Osteoblast (primary cell): ENCODE results near the gene DSC2. TPM values are rescaled to one million over a fixed set of nuclear protein-coding genes. Genes with fewer than 3 reads are reported as not detected.
"Not testable (repeated sequence)": the region's sequence is repeated elsewhere in the genome, so short reads cannot be mapped to it uniquely, and the experiment has no call there.

Experiments
- DNase-seq: peaks from one replicate; pipeline ENCODE4 v3.0.0; 2011; ENCODE audit warnings: low spot score, mixed read lengths; ENCODE audit not compliant: insufficient read length; ENCODE audit errors: missing footprints
- H2AFZ ChIP-seq: 2 replicates; pipeline ENCODE4 v1.6.0; 2011; ENCODE audit warnings: mild to moderate bottlenecking, low read length
- H3K27ac ChIP-seq: 2 replicates; pipeline ENCODE4 v1.5.1; 2011; ENCODE audit warnings: mild to moderate bottlenecking, low read depth, low read length, moderate library complexity
- H3K27me3 ChIP-seq: 2 replicates; pipeline ENCODE4 v1.6.0; 2012; ENCODE audit warnings: mild to moderate bottlenecking, control low read depth, inconsistent platforms, low read length, moderate library complexity; ENCODE audit not compliant: insufficient read depth
- H3K36me3 ChIP-seq: 2 replicates; pipeline ENCODE4 v1.5.1; 2011; ENCODE audit warnings: mild to moderate bottlenecking, low read length, control low read depth, moderate library complexity; ENCODE audit not compliant: insufficient read depth
- H3K4me1 ChIP-seq: 2 replicates; pipeline ENCODE4 v1.5.1; 2011; ENCODE audit warnings: mild to moderate bottlenecking, low read length, control low read depth, moderate library complexity; ENCODE audit not compliant: insufficient read depth
- H3K4me2 ChIP-seq: 2 replicates; pipeline ENCODE4 v1.6.0; 2011; ENCODE audit warnings: mild to moderate bottlenecking, low read length; ENCODE audit not compliant: insufficient read depth
- H3K4me3 ChIP-seq: fragments of 200-600 bp; sonication (generic); 3 replicates; pipeline ENCODE4 v1.5.1; 2012; ENCODE audit warnings: mild to moderate bottlenecking, low read length, inconsistent platforms; ENCODE audit not compliant: insufficient read depth
- H3K79me2 ChIP-seq: 2 replicates; pipeline ENCODE4 v1.6.0; 2012; ENCODE audit warnings: mild to moderate bottlenecking, low read length, control low read depth, inconsistent platforms; ENCODE audit not compliant: insufficient read depth
- H3K9me3 ChIP-seq: 2 replicates; pipeline ENCODE4 v1.5.1; 2011; ENCODE audit warnings: low read depth, low read length, control low read depth
- H4K20me1 ChIP-seq: 2 replicates; pipeline ENCODE4 v1.6.0; 2012; ENCODE audit warnings: mild to moderate bottlenecking, low read length, control low read depth; ENCODE audit not compliant: insufficient read depth
- CTCF ChIP-seq: IDR thresholded peaks from 2 replicates; pipeline ENCODE4 v1.5.1; 2011; ENCODE audit warnings: mild to moderate bottlenecking, low read depth, low read length, moderate library complexity; ENCODE audit errors: extremely low read depth
- total RNA-seq: library from RNA; depleted of rRNA; stranded (reverse); fragments of >200 nt; gene quantifications from 2 replicates; pipeline ENCODE4 v1.2.3, GENCODE V29; 2012

Gene DSC2
- total RNA-seq, 1 donor: 0.36 TPM

GRCh38 chr18:31125878-31126277, 23.7 kb upstream of the DSC2 start:
- no peaks in the 10 kb centered on the region for H3K36me3 ChIP-seq
- TF ChIP-seq CTCF: no peak
- H2AFZ ChIP-seq: no peak overlapping the region
- H4K20me1 ChIP-seq: no peaks in the 10 kb centered on the region
- H3K4me2 ChIP-seq: no peak overlapping the region
- no peaks in the 10 kb centered on the region for H3K4me1 ChIP-seq
- no peaks in the 10 kb centered on the region for H3K9me3 ChIP-seq
- H3K4me3 ChIP-seq: no peak overlapping the region
- H3K27ac ChIP-seq: no peak overlapping the region
- no peak for DNase-seq
- no peaks in the 10 kb centered on the region for H3K27me3 ChIP-seq
- no peaks in the 10 kb centered on the region for H3K79me2 ChIP-seq

GRCh38 chr18:31123125-31123524, 20.9 kb upstream of the DSC2 start:
- H3K4me1 ChIP-seq, H3K79me2 ChIP-seq, H3K27me3 ChIP-seq, H3K36me3 ChIP-seq, H4K20me1 ChIP-seq, H2AFZ ChIP-seq, H3K9me3 ChIP-seq, DNase-seq, H3K27ac ChIP-seq, H3K4me2 ChIP-seq, H3K4me3 ChIP-seq: not testable (repeated sequence)

- Histone ChIP-seq H4K20me1 (no peaks in the 10 kb centered on the region), H3K27me3 (no peaks in the 10 kb centered on the region), H3K9me3 (no peaks in the 10 kb centered on the region), H3K4me2 (no peak overlapping the region), H3K36me3 (no peaks in the 10 kb centered on the region), H2AFZ (no peak overlapping the region), H3K79me2 (no peaks in the 10 kb centered on the region), H3K27ac (no peak overlapping the region), H3K4me1 (no peaks in the 10 kb centered on the region), H3K4me3 (no peak overlapping the region)
- no peak for DNase-seq
- TF ChIP-seq CTCF: no peak
These were observed 18.4 kb upstream of the DSC2 start for GRCh38 chr18:31120594-31120993.

GRCh38 chr18:31116853-31117595, 14.8 kb upstream of the DSC2 start:
- no peak for TF ChIP-seq CTCF
- no peaks in the 10 kb centered on the region for H3K9me3 ChIP-seq
- no peak for DNase-seq
- no peaks in the 10 kb centered on the region for H3K36me3 ChIP-seq
- H3K27ac ChIP-seq: no peak overlapping the region
- no peaks in the 10 kb centered on the region for H3K4me1 ChIP-seq
- no peaks in the 10 kb centered on the region for H4K20me1 ChIP-seq
- no peak overlapping the region for H2AFZ ChIP-seq
- H3K79me2 ChIP-seq: no peaks in the 10 kb centered on the region
- no peaks in the 10 kb centered on the region for H3K27me3 ChIP-seq
- H3K4me2 ChIP-seq: no peak overlapping the region
- H3K4me3 ChIP-seq: no peak overlapping the region
